GM18870 (cell line): ENCODE results near the gene YBX1.
"Not testable (repeated sequence)": the region's sequence is repeated elsewhere in the genome, so short reads cannot be mapped to it uniquely, and the experiment has no call there.

Experiments
- ATAC-seq: cut with Tn5 transposase; IDR thresholded peaks from one replicate; pipeline ENCODE4 v1.9.1; 2021; ENCODE audit warnings: moderate library complexity; ENCODE audit not compliant: unreplicated experiment

YBX1 gene

GRCh38 chr1:42746436-42747105, 64.4 kb downstream of the YBX1 start:
- ATAC-seq: no peak

GRCh38 chr1:42747125-42747524, 64.9 kb downstream of the YBX1 start:
- ATAC-seq: no peak

- ATAC-seq: no peak
Observed at GRCh38 chr1:42748021-42748420, 65.8 kb downstream of the YBX1 start.

- no peak for ATAC-seq
Observed at GRCh38 chr1:42748461-42749410, 66.5 kb downstream of the YBX1 start.

- ATAC-seq: no peak
Observed at GRCh38 chr1:42750041-42750440, 67.8 kb downstream of the YBX1 start.

- not testable (repeated sequence) for ATAC-seq
Observed at GRCh38 chr1:42751511-42752070, 69.4 kb downstream of the YBX1 start.

- ATAC-seq: no peak
Observed at GRCh38 chr1:42752284-42752683, 70.1 kb downstream of the YBX1 start.

GRCh38 chr1:42753070-42753469, 70.9 kb downstream of the YBX1 start:
- ATAC-seq: no peak
